ENCODE data around the gene TFG.
"Not testable (repeated sequence)": the region's sequence is repeated elsewhere in the genome, so short reads cannot be mapped to it uniquely, and the experiment has no call there.

The TFG gene

GRCh38 chr3:100708989-100709841, at the start of gene TFG:
Gene TFG, plus strand, starts transcription at chr3:100709494. Its CDS starts 4,192 bp downstream, at chr3:100713686.
- peak; percentile 99 for DNase-seq

- not testable (repeated sequence) for DNase-seq
Observed at GRCh38 chr3:100661294-100661693, 48.0 kb upstream of the TFG start.

- DNase-seq, result no peak
Observed at GRCh38 chr3:100662113-100662823, 47.0 kb upstream of the TFG start.

GRCh38 chr3:100665230-100665629, 44.1 kb upstream of the TFG start:
- peak; percentile 32 for DNase-seq

GRCh38 chr3:100666699-100667098, 42.6 kb upstream of the TFG start:
- DNase-seq, result not testable (repeated sequence)

- not testable (repeated sequence) for DNase-seq
Observed at GRCh38 chr3:100667316-100667715, 42.0 kb upstream of the TFG start.

GRCh38 chr3:100670995-100671394, 38.3 kb upstream of the TFG start:
- DNase-seq, result not testable (repeated sequence)

GRCh38 chr3:100681496-100681895, 27.8 kb upstream of the TFG start:
- DNase-seq, result no peak

GRCh38 chr3:100682056-100682853, 27.0 kb upstream of the TFG start:
- DNase-seq, result no peak

- DNase-seq, result no peak
Observed at GRCh38 chr3:100682854-100683760, 26.2 kb upstream of the TFG start.

- no peak for DNase-seq
Observed at GRCh38 chr3:100693225-100693624, 16.1 kb upstream of the TFG start.

- DNase-seq, result no peak
Observed at GRCh38 chr3:100695696-100696095, 13.6 kb upstream of the TFG start.

GRCh38 chr3:100696161-100696560, 13.1 kb upstream of the TFG start:
- DNase-seq, result no peak

- DNase-seq, result no peak
Observed at GRCh38 chr3:100697172-100697571, 12.1 kb upstream of the TFG start.

- DNase-seq, result no peak
Observed at GRCh38 chr3:100697723-100698285, 11.5 kb upstream of the TFG start.

GRCh38 chr3:100698736-100699135, 10.6 kb upstream of the TFG start:
- DNase-seq, result no peak

GRCh38 chr3:100700708-100701107, 8.6 kb upstream of the TFG start:
- no peak for DNase-seq

- DNase-seq, result no peak
Observed at GRCh38 chr3:100702082-100702979, 7.0 kb upstream of the TFG start.

GRCh38 chr3:100702980-100703345, 6.3 kb upstream of the TFG start:
- DNase-seq, result no peak

- no peak for DNase-seq
Observed at GRCh38 chr3:100703865-100704264, 5.4 kb upstream of the TFG start.

- DNase-seq, result no peak
Observed at GRCh38 chr3:100706365-100706764, 2.9 kb upstream of the TFG start.
